Activated T-cell treated with anti-CD3 and anti-CD28 coated beads, Interleukin-2, amount 50 U/mL, for 24 hours (primary cell): Measurements from ENCODE around the gene ERAP2.

Source experiments
- DNase-seq: peaks from one replicate; pipeline ENCODE4 v3.0.0-alpha.2; 2020
- H3K27ac Mint-ChIP-seq: 2 replicates; pipeline ENCODE4 v1.8.0; 2020; ENCODE audit warnings: mild to moderate bottlenecking, mixed read lengths
- H3K27me3 Mint-ChIP-seq: 2 replicates; pipeline ENCODE4 v1.8.0; 2020; ENCODE audit warnings: mixed read lengths
- H3K36me3 Mint-ChIP-seq: 2 replicates; pipeline ENCODE4 v1.8.0; 2020; ENCODE audit warnings: low read depth, mixed read lengths
- H3K4me1 Mint-ChIP-seq: 2 replicates; pipeline ENCODE4 v1.8.0; 2020; ENCODE audit warnings: low read depth, mixed read lengths
- H3K4me3 Mint-ChIP-seq: 2 replicates; pipeline ENCODE4 v1.8.0; 2020; ENCODE audit warnings: mild to moderate bottlenecking, moderate library complexity, mixed read lengths
- H3K9me3 Mint-ChIP-seq: 2 replicates; pipeline ENCODE4 v1.8.0; 2020; ENCODE audit warnings: mixed read lengths

ERAP2 gene

DNA sequence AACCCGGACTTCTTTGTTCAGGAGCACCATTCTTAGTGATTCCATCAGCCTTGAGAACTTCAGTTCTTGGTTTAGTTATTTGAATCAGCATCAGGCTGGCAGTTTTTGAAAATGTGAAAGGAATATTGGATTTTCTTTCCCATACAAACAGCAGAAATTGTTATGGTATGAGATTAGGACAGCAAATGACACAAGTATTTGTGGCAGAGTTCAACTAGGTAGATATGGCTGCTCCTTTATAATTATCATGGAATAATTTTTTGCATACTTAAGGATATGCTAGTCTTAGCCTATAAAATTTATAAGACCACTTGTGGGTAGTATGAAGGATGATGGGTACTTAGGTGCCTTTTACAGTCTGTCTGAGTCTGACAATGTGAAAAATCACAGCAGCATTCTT is 25.5 kb downstream of the ERAP2 start:
- no peak for DNase-seq
- peaks cover 88% of the 10 kb centered on the region for H3K36me3 Mint-ChIP-seq
- no peak overlapping the region for H3K4me3 Mint-ChIP-seq
- peaks cover 36% of the 10 kb centered on the region for H3K4me1 Mint-ChIP-seq
- H3K27me3 Mint-ChIP-seq, result no peaks in the 10 kb centered on the region
- peak overlapping the region; percentile 14 for H3K27ac Mint-ChIP-seq
- no peaks in the 10 kb centered on the region for H3K9me3 Mint-ChIP-seq

DNA sequence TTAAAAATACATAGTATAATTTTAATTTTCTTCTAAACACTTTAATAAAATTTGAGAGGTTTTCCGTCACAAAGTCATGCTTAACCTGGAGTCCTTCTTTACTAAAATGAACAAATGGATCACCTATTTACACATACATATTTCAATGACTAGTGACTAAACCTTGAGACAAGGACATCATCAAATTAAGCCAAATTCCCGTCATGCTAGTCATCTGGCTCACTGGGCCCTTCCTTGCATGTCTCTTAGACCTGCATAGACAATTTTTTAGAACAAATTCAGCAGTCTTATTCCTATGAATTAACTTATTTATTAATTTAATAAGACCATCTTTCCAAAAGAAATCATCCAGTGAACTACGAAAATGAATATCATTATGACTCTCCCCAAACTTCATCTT is 26.6 kb downstream of the ERAP2 start:
- no peak for DNase-seq
- no peak overlapping the region for H3K27ac Mint-ChIP-seq
- peaks cover 84% of the 10 kb centered on the region for H3K36me3 Mint-ChIP-seq
- H3K4me3 Mint-ChIP-seq, result no peak overlapping the region
- peaks cover 30% of the 10 kb centered on the region for H3K4me1 Mint-ChIP-seq
- H3K27me3 Mint-ChIP-seq, result no peaks in the 10 kb centered on the region
- H3K9me3 Mint-ChIP-seq, result no peaks in the 10 kb centered on the region

DNA sequence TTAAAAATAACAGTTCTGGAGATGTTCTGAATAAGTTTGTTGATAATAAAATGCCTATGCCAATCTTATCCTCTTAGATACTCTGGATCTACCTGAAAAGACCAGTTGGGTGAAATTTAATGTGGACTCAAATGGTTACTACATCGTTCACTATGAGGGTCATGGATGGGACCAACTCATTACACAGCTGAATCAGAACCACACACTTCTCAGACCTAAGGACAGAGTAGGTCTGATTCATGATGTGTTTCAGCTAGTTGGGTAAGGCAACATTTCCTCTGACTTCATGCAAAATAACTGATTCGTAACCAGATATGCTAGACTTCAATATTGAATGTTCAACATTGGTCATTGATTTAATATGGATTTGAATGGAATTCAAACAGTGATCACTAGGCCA is 27.0 kb downstream of the ERAP2 start:
- no peak for DNase-seq

DNA sequence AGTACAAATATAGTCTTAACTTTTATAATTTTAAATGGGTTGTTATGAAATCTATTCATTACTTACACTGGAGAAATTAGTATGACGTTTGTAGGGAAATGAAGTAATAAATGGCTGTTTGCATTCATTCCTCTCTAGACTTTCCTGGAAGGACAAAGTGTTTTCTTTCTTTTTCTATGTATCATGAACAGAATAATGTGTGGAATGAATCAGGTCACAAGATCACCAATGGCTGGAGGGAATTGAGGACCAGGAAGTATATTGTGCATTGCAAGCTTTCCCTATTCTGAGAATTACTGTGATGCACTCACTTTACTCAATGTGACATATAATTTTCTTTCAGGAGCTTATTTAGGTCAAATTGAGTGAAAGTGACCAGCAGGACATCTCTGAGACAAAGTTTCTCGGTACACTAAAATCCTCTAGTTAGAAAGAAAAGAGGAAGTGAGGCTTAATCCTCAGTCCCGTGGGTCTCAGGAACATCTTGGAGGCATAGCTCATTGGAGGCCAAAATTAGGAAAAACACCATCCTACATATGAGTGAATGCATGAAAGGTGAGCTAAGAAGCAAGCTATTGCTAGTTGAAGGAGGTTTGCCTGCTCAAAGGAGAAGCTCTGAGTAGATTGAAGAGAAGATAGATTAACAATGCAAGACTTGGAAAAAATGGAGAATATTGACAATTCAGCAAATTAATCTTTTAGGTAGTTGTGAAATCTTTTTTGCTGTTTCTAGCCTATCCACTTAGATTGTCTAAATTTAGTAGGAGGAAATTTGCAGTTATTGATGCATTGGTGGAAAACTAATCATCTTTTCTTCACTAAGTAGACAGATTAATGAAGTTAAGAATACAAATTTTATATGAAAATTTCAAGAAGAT is 28.0 kb downstream of the ERAP2 start:
- H3K4me1 Mint-ChIP-seq, result peaks cover 26% of the 10 kb centered on the region
- no peak for DNase-seq
- H3K27ac Mint-ChIP-seq, result peak overlapping the region; percentile 76

More for the DNA sequence above, 27.0 kb downstream of the ERAP2 start:
- Mint-ChIP-seq H3K4me3 (no peak overlapping the region), H3K27me3 (no peaks in the 10 kb centered on the region), H3K27ac (peak overlapping the region; percentile 70), H3K4me1 (peaks cover 30% of the 10 kb centered on the region), H3K36me3 (peaks cover 86% of the 10 kb centered on the region), H3K9me3 (no peaks in the 10 kb centered on the region)

DNA sequence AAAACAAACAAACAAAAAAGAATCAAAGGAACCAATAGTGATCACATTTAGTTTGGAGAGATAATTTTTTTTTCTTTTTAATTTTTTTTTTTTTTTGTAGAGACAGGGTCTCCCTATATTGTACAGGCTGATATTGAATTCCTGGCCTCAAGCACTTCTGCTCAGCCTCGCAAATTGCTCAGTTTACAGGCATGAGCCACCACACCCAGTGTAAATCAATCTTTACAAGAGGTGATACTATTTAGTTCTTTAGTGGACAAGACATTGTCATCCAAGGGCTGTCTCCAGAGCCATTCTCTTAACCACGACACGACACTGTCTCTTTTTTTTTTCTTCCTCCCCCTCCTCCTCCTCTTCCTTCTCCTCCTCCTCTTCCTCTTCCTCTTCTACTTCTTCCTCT is 29.6 kb downstream of the ERAP2 start:
- H3K4me1 Mint-ChIP-seq, result peaks cover 26% of the 10 kb centered on the region
- no peak for DNase-seq
- H3K36me3 Mint-ChIP-seq, result peaks cover 86% of the 10 kb centered on the region
- H3K4me3 Mint-ChIP-seq, result no peak overlapping the region
- no peaks in the 10 kb centered on the region for H3K9me3 Mint-ChIP-seq
- H3K27ac Mint-ChIP-seq, result no peak overlapping the region
- H3K27me3 Mint-ChIP-seq, result no peaks in the 10 kb centered on the region

More for the DNA sequence above, 28.0 kb downstream of the ERAP2 start:
- Mint-ChIP-seq H3K27me3 (no peaks in the 10 kb centered on the region), H3K9me3 (no peaks in the 10 kb centered on the region), H3K4me3 (no peak overlapping the region), H3K36me3 (peaks cover 86% of the 10 kb centered on the region)

DNA sequence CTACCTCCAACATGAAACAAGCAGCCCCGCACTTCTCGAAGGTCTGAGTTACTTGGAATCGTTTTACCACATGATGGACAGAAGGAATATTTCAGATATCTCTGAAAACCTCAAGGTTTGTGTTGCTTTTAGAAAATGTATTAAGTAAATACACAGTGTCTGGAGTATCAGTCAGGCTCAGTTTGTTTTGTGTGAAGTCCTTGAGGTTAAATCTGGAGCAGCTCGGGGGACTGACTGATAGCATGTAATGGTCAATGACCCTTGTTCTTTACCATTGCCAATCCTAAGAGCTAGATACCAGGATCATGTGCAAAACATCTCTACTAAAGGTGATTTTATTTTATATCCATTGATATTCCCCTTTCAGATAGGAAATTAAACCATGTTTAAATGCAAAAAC is 32.7 kb downstream of the ERAP2 start:
- H3K4me3 Mint-ChIP-seq, result no peak overlapping the region
- H3K4me1 Mint-ChIP-seq, result peaks cover 9% of the 10 kb centered on the region
- peaks cover 84% of the 10 kb centered on the region for H3K36me3 Mint-ChIP-seq
- no peaks in the 10 kb centered on the region for H3K9me3 Mint-ChIP-seq
- no peaks in the 10 kb centered on the region for H3K27me3 Mint-ChIP-seq
- no peak for DNase-seq
- no peak overlapping the region for H3K27ac Mint-ChIP-seq

DNA sequence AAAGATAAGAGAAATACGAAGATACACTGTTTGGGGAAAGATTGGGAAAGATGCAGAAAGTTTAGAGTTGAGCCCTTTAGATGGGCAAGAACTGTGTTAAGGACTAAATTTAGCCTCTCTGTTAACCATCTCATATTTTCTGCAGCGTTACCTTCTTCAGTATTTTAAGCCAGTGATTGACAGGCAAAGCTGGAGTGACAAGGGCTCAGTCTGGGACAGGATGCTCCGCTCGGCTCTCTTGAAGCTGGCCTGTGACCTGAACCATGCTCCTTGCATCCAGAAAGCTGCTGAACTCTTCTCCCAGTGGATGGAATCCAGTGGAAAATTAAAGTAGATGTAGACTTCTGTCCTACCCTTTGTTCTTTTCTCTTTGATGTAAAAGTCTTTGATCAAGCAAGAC is 33.1 kb downstream of the ERAP2 start:
- Mint-ChIP-seq H3K27me3 (no peaks in the 10 kb centered on the region), H3K27ac (no peak overlapping the region), H3K9me3 (no peaks in the 10 kb centered on the region), H3K4me3 (no peak overlapping the region), H3K4me1 (peaks cover 9% of the 10 kb centered on the region), H3K36me3 (peaks cover 84% of the 10 kb centered on the region)
- no peak for DNase-seq

DNA sequence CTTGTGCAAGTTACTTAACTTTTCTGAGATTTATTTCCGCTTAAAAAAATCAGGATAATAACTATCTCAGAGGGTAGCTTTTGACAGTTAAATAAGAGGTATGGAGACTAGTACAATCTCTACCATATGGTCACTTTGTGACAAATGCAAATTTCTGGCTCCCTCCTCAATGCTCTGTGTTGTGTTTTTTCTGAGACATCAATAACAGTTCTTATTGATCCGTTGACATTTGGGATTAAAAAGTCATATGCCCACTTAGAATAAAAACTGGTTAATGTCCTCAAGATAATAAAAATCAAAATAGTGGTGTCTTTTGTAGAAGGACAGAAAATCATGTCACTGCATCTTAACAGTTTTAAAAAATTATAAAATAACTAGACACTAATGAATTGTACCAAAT is 34.8 kb downstream of the ERAP2 start:
- Mint-ChIP-seq H3K9me3 (no peaks in the 10 kb centered on the region), H3K4me1 (peaks cover 8% of the 10 kb centered on the region), H3K27me3 (no peaks in the 10 kb centered on the region), H3K36me3 (peaks cover 80% of the 10 kb centered on the region), H3K27ac (no peak overlapping the region), H3K4me3 (no peak overlapping the region)
- DNase-seq, result no peak

DNA sequence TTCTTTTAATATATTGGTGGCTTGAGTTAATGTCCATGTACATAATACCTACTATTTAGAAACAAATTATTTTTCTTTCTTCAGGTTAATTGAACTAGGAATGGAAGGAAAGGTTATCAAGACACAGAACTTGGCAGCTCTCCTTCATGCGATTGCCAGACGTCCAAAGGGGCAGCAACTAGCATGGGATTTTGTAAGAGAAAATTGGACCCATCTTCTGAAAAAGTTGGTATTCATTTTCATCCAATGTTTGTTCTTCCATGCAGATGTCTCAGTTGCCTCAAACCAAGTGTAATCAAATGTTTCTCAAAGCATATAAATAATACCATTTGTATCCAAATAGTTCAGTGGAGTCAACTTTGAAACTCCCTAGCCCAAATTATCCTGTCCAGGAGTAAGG is 36.9 kb downstream of the ERAP2 start:
- H3K9me3 Mint-ChIP-seq, result no peaks in the 10 kb centered on the region
- peaks cover 12% of the 10 kb centered on the region for H3K4me1 Mint-ChIP-seq
- no peak for DNase-seq
- H3K27ac Mint-ChIP-seq, result no peak overlapping the region
- H3K4me3 Mint-ChIP-seq, result no peak overlapping the region
- H3K36me3 Mint-ChIP-seq, result peaks cover 82% of the 10 kb centered on the region
- H3K27me3 Mint-ChIP-seq, result no peaks in the 10 kb centered on the region

DNA sequence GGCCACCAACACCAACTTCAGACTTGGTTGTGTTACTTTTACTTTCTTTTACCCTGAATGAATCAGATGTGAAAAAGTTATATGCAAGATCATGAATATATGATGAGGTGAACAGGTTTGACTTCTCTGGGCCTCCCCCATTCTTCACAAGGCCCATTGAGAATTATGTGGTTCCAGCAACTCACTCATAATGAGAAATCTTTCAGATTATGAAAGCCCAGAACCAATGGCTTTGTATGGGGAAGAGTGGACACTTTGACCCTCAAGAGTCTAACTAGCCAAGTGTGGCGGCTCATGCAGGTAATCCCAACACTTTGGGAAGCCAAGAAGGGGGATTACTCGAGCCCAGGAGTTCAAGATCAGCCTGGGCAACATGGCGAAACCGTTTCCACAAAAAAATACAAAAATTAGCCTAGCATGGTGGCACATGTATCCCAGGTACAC is 43.5 kb downstream of the ERAP2 start:
- H3K36me3 Mint-ChIP-seq, result peaks cover 56% of the 10 kb centered on the region
- H3K9me3 Mint-ChIP-seq, result no peaks in the 10 kb centered on the region
- H3K4me3 Mint-ChIP-seq, result no peak overlapping the region
- H3K27ac Mint-ChIP-seq, result peak overlapping the region; percentile 76
- peaks cover 59% of the 10 kb centered on the region for H3K4me1 Mint-ChIP-seq
- no peak for DNase-seq
- H3K27me3 Mint-ChIP-seq, result no peaks in the 10 kb centered on the region

DNA sequence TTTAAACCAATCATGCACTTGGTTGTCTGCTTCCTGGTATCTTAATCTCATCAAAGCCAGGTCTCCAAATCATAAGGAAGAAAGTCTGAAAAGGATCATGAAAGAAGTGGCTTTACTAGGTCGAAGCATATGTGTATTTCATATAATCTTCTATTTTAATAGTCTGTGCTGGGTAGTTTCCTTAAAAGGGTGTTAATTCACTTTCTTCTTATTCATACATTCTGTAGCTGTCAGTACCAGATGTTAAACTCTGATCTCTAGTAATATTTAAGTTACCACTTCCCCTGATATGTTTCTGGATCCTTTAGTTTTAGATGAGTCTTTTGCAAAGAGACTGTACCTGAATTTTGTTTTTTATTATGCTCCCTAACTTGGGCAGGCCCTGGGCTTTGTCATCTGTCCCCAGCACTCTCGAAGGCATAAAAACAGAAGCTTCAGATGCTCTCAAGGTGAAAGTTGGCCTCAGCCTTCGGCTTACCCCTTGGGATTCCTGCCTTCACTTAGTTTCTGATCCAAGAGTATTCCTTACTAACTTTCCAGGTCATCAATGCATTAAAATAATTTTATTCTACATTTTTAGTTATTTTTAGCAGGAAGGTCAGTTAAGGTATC is 44.5 kb downstream of the ERAP2 start:
- no peak for DNase-seq
- Mint-ChIP-seq H3K4me3 (no peak overlapping the region), H3K4me1 (peaks cover 66% of the 10 kb centered on the region), H3K9me3 (no peaks in the 10 kb centered on the region), H3K36me3 (peaks cover 54% of the 10 kb centered on the region), H3K27ac (no peak overlapping the region), H3K27me3 (no peaks in the 10 kb centered on the region)

DNA sequence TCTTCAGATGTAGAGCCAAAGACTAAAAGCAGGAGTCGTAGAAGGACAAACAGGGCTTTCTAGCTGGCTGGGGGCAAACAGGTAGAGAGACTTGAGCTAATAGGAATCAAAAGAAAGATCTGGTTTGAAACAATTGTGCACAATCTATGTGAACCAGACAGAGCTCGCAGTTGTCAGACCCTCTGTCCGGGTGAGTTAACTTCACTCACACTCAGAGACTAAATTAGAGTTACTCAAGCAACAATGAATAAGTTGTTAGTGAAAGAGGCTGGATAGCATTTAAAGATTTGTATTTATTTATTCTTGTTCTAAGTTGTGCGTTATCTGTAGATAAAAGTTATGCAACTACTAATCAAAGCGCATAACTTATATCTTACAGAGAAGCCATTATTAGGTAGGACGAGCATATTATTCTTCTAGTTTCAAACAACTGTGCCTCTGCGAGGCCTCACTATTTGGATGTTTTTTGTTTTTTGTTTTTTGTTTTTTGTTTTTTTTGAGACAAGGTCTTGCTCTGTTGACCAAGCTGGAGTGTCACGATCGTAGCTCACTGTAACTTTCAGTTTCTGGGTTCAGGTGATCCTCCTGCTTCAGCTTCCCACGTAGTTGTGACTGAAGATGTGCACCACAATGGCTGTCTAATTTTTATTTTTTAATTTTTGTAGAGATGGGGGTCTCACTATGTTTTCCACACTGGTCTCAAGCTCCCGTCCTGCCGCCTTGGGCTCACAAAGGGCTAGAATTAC is 46.4 kb downstream of the ERAP2 start:
- no peaks in the 10 kb centered on the region for H3K27me3 Mint-ChIP-seq
- H3K36me3 Mint-ChIP-seq, result peaks cover 40% of the 10 kb centered on the region
- peak overlapping the region; percentile 19 for H3K27ac Mint-ChIP-seq

DNA sequence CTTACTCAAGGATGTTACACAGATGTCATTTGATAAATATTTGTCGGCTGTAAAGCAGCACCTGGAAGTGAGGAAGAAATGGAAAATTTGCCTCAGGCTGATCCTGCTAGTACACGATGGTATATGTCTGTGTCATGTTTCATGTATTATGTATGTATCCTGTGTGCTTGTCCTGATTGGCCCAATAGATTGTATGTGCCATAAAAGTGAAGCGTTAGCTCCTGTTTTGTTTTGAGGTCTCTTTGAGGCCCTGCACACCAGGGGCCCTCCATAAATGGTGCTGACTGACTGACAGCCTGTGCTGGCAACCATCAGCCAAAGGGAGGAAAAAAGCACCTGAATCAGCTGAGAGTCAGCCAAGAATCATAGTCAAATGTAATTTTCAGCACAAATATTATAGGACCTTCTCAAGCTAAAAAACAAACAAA is 47.7 kb downstream of the ERAP2 start:
- Mint-ChIP-seq H3K4me1 (peaks cover 67% of the 10 kb centered on the region), H3K27ac (peak overlapping the region; percentile 87), H3K36me3 (peaks cover 26% of the 10 kb centered on the region), H3K4me3 (no peak overlapping the region), H3K9me3 (no peaks in the 10 kb centered on the region), H3K27me3 (no peaks in the 10 kb centered on the region)
- DNase-seq, result no peak

More for the DNA sequence above, 46.4 kb downstream of the ERAP2 start:
- DNase-seq, result no peak
- peaks cover 68% of the 10 kb centered on the region for H3K4me1 Mint-ChIP-seq
- no peak overlapping the region for H3K4me3 Mint-ChIP-seq
- H3K9me3 Mint-ChIP-seq, result no peaks in the 10 kb centered on the region

DNA sequence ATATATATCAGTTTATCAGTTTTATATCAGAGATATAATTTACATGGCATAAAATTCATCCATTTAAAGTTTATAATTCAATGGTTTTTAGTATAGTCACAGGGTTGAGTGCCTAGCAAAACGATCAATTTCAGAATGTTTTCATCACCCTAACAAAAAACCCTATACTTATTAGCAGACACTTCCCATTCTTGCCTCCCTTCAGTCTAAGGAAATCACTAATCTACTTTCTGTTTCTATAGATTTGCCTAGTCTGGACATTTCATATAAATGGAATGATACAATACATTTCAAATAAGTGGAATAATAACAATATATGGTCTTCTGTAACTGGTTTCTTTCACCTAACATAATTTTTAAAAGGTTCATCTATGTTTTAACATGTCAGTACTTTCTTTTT is 50.0 kb downstream of the ERAP2 start:
- no peak for DNase-seq
- Mint-ChIP-seq H3K27ac (no peak overlapping the region), H3K27me3 (no peaks in the 10 kb centered on the region), H3K4me3 (no peak overlapping the region), H3K4me1 (peaks cover 61% of the 10 kb centered on the region), H3K9me3 (no peaks in the 10 kb centered on the region), H3K36me3 (peaks cover 11% of the 10 kb centered on the region)
